Mesenteric fat pad (tissue), 1 donor: ENCODE results near the gene KCND3. TPM values are rescaled to one million over a fixed set of nuclear protein-coding genes. Genes with fewer than 3 reads are reported as not detected.

Experiments
- DNase-seq: peaks from one replicate; pipeline ENCODE4 v3.0.0-alpha.2; 2020; ENCODE audit warnings: low spot score
- total RNA-seq: library from RNA; stranded (reverse); fragmentation: NEBNext Ultra II Directional; extraction: Animal tissue kit (Norgen Biotek cat#: 25700); gene quantifications from one replicate; pipeline ENCODE4 v1.2.1, GENCODE V29; 2021
- donor health status: DM: yes; HTN: yes; CAD: no.

The KCND3 gene
- total RNA-seq, 1 donor from 2014 or later = 18.4 TPM

DNA sequence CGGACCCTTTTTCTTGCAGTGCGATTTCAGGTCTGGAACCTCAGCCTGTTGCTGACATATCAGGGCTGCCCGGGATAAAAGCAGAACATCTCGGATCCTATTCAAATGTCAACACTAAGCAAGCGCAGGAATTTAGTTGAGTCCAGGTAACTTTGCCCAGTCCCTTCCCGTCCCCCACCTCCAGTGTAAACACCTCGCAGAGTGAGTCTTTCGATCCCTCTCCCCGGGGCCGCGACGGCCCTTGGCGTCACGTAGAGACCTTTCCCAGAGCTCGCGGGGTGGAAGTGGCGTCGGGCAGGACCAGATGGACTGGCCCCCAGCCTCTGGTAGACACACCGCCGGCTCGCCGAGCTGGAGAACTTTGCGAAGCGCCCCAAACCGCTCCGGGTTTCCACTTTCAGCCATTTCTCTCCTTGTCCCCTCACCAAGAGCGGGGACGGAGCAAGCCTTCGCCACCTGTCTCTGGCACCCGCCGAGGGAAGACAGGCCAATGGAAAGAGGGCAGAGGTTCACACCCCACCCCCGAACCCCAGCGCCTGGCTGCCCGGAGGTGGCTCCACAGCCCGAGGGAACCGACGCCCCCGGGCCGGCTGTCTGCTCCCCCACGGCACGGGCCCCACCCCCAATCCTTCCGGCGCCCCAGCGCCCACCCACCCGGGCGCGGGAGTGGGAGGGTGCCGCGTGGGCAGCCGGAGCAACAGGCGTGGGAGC, 570 bp downstream of the KCND3 start:
- no peak for DNase-seq

DNA sequence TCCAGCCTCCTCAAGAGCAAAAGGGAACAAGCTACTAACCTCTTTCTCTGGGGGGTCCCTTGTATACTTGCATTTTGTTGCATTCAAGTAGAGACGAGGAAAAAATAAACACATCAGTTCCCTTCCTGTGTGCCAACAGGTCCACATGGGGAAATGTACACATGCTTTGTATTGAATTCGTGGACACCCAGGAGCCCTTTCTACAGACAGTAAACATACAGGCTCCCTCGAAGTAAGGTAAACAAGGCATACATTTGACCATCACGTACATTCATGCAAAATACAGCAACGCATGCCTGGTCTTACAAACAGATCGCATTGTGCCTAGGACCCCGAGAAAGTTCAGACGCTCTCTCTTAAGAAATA, 1.1 kb downstream of the KCND3 start:
- no peak for DNase-seq

DNA sequence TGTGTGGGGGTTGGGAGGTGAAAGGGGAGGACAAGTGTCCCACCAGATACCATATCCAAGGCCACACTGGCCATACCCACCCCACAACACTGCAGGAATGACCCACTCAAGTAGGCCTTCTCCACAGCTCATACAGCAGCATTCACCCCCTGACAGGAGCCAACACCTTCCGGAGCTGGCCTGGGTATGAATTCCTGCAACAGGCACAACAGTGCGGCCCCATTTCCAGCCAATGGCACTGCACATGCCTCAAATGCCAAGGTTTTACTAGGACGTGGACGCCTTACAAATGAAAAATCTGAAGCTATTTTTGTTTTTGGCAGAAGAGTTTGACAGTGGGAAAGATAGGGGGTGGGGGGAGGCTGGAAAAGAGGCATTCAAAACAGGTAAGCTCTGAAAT, 2.0 kb downstream of the KCND3 start:
- no peak for DNase-seq

DNA sequence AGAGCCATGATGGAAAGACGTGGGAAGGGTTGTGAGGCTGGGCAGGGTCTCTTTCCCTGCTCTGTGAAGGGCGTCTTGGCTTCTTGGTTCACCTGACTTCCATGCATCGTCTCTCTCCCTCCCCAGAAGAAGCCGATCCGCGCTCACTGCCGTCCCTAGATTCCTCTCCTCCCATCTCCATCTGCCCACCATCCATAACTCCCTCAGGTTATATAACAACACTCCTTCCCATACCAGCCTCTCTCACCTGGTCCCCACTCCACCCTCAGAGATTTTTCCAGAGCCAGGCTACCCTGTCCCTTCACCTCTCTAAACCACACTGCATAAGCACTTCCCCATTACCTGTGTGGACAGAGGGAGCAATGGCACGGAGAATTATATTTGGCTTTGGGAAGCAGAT, 6.0 kb downstream of the KCND3 start:
- no peak for DNase-seq

DNA sequence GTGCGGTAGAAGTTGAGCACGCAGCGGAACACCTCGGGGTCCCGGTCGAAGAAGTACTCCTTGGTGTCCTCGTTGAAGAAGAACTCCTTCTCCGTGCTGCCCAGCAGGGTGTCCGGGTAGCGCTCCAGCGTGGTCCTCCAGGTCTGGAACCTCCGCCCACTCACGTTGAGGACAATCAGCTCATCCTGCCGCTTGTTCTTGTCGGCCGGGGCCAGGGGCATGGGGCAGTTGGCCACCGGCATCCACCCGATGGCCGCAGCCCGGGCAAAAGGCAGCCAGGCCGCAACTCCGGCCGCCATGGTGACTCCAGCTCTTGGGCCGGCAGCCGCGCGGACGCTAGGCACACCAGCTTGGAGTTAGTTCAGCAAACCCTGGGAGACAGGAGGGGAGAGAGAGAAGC, 7.0 kb downstream of the KCND3 start:
- no peak for DNase-seq

DNA sequence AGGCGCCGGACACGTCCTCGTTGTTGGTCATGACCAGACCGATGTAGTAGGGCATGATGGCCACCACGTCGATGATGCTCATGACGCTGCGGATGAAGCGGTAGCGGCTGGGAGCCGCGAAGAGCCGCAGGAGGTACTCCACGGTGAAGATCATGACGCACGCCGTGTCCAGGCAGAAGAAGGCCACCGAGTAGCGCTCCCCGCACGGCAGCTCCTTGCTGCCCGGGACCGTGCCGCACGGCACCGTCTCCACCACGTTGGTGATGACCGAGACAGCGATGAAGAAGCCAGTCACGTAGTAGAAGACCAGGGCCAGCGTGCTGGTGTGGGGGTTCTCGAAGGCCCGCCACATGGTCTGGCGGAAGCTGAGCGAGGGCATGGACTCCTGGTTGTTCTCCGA, 7.6 kb downstream of the KCND3 start:
- no peak for DNase-seq

DNA sequence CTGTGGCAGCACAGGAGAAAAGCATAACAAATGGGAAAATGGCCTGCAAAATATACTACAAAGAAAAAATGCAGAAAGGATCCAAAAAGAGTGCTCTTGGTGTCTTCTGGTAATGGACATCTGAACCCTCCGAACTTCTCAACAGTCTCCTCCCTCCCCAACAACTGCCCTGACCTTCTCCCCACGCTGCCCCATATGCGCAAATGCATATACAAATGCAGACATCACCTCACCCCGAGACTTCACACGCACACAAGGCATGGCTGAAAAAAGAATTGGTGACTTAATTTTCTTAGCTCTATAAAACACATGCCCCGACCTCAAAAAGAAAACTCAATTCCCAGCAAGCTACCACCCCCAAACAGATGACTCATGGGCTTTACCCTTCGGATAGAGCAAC, 8.4 kb downstream of the KCND3 start:
- DNase-seq = no peak

DNA sequence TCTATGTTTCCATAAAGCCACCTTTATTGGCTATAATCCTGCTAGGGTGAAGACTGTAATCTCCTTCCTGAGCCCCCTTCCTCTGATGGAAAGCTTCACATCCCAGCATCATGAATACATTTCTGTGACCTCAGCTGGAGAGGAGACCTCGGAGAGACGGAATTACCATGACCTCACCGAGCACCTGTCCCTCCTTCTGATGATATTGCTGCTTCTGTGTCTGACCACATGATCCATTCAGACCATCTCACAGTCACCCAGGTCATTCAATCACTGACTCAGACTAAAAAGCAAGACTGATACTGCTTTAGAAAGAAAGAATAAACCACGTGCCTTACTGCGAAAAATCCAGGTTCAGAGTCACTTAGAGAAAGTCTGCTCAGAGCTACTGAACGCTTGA, 8.8 kb downstream of the KCND3 start:
- no peak for DNase-seq

DNA sequence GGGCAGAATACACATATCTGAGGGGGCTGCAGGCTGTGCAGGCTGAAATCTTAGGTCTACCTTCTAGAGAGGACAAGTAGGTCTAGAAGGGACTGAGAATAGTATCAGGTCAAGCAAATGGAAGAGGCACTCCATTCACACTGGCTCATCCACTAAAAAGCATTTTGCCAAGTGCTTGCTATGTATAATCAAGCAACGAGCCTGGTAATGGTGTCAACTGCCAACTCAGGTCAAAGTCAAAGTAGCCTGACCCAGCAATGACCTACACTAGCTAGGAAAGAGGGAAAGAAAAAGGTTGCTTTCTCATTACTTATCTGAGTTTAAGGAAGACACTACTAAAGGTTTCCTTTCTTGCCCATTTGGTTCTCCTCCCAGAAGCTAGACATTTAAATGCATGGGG, 10.8 kb downstream of the KCND3 start:
- no peak for DNase-seq

DNA sequence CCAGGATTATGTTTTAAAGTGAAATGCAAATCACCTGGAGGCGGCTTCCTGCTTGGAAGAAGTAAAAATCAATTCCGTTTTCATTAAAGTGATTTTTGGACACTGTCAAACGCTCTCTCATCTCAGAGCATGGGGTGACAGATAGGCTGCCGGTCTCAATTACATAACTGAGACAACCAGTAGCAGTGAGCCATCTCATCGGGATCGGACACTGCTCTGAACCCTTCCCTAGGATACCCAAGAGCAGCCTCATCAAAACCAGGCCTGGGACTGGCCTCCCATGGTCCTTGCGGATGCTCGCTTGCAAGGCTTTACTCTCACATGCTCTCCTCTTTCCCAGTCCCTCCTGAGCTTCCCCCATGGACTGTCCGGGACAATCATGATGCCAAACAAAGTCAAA, 12.1 kb downstream of the KCND3 start:
- no peak for DNase-seq

DNA sequence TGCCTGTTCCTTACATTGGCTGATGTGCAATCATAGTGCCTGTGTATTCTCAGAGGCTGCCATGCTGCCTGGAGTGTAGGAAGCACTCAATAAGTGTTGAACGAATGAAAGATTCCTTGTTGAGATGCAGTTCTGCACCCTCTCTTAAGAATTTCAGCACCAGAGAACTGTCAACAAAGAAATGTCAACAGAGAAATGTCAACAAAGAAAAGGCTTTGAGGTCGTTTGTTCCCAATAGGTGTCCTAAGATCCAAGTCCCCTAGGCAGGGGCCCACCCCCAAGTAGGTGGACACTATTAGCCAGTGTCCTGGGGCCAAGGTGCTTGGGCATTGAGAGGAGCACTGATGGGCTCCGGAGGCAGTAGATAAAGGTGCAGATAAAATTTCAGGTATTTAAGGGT, 12.6 kb downstream of the KCND3 start:
- DNase-seq = no peak

DNA sequence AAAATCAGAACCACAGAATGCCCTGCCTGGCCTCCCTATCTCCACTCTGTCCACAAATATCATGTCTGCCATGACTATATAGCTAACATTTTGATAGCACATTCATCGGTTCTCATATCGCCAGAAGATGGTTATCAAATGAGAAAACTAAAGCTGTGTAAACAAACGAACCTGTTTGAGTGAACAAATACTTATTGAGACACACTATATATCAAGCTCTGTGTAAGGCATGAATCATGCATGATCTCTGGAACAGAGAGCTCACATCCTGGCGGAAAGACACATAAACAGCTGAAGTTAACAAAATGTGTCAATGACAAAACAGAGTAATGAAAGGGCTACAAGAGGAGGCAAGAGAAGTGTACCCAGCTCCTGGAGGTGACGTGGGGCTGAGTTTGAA, 13.1 kb downstream of the KCND3 start:
- DNase-seq = no peak

DNA sequence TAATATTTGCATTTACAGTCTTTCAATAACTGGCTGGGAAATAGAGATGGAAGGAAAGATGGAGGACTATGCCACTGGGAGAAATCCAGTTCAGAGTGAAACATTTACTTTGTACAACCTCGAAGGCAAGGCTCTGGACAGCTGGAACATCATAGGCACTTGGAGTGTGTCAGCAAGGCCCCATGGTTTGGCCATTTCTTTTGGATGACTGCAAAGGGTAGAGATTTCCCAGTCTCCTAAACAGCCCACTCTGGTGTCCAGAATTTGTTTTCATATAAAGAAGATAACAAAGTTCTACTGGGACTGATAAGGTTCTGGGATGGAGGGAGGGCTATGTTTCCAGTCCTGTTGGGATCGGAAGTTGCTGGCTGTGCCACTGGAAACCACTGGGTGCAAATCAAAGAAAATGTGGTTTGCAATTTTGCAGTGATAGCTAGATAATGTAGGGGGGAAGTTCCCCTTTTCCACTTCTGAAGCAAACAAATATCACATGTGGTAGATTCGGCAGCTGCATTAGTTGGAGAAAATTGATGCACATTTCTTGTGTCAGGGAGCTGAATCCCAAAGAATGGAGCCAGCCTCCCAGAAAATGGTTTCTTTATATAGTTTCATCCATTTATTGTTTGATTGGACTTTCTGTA, 16.2 kb downstream of the KCND3 start:
- DNase-seq = peak; percentile 16

DNA sequence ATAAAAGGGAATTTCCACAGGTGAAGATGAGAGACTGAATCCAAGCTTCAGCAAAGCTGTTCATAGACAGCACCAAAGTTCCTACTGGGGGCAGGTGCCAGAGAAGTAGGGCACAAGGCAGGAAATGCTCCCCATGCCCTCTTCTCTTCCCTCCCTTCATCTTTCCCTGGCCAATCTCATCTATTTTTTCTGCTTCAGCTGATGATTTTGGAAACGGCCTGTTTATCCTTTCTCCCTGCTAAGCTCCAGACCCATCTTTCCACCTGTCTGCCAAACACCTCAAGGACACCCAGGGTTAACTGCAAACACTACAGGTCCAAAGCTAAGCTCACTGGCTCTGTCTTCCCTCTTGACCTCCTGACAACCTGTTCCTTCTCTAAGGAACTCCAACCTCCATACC, 18.1 kb downstream of the KCND3 start:
- DNase-seq = no peak

DNA sequence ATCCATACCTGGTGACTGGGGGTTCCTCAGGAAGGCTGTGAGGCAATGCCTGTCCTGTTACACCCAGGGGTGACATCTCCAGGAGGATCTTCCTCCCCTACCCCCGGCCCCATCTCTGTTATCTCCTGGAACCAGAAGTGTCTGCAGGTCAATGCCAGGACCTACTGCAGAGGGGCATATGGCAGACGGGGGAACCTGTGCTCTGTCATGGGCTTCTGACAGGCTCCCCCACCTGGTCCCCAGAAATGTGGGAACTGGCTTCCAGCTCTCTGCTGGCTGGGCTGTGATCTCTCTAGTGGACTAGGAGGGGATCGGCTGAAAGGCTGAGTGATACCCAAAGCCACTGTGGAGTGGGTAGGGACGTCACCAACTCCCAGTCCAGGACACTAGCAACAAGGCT, 21.0 kb downstream of the KCND3 start:
- no peak for DNase-seq

DNA sequence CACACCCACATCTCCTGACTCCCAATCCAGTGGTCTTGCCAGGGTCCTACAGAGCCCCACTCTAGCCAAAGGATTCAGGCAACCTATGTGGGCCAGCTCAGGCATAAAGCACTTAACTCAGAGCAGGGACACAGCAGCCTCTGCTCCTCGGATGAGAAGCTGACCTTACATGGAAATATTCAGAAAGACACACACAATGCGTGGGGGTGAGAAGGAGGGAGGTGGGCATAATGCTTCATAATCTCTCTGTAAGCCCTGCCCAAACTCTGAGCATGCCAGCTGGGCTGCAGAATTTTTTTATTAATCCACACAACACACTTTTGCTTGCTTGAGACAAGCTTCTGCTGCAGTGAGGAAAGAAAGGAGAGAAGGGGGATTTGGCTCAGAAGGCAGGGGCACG, 21.6 kb downstream of the KCND3 start:
- no peak for DNase-seq

DNA sequence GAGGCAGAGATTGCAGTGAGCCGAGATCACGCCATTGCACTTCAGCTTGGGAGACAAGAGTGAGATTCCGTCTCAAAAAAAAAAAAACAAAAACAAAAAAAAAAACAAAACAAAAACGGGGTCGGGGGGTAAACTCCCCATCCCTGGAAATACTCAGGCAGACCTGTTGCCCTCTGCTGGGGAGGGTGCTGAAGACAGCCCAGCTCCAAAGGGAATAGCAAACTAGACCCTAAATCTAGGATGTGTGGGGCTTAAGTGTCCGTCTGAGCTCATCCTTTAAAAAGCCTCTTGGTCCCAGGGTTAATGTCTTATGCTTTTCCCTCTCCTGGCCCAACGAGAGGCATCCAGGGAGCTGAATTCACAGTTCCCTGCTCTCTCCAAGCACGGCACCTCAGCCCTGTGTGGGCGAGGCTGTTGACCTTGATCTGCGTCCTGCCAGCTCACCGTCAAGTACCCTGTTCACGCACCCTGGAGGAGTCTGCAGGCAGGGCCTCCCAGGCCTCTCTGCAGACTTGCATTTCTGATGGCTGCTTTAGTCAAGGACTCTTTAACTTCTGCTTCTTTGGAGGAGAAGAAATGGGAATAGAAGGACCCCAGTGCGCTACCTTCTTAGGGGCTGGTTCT, 22.3 kb downstream of the KCND3 start:
- no peak for DNase-seq

DNA sequence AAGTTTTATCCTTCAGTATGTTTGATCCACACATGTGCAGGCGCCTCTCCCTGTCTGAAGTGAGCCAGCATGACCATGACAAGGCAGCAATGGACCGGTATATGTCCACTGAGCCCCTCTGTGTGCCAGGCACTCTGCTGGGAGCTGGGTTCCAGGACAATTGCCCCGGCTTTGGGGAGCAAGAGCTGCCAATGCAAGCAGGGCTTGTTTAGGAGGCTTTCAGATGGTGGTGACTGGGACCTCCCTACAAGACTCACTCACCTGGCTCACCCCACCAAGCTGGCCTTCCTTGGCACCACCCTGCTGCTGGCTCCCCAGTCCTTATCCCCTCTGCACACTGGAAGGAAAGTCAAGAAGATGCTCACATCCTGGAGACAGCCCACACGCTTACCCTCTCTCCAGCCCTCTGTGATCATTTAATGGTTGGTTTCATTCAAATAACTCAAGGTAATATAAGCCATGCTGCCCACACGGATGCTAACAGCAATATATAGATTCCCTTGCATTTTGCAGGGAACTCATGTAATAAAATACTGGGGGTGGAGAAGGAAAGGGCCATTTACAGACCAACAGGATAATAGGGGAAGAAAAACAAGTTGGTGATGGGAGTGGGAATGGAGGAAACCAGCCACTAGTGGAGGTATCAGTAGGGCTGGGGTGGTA, 23.6 kb downstream of the KCND3 start:
- no peak for DNase-seq

DNA sequence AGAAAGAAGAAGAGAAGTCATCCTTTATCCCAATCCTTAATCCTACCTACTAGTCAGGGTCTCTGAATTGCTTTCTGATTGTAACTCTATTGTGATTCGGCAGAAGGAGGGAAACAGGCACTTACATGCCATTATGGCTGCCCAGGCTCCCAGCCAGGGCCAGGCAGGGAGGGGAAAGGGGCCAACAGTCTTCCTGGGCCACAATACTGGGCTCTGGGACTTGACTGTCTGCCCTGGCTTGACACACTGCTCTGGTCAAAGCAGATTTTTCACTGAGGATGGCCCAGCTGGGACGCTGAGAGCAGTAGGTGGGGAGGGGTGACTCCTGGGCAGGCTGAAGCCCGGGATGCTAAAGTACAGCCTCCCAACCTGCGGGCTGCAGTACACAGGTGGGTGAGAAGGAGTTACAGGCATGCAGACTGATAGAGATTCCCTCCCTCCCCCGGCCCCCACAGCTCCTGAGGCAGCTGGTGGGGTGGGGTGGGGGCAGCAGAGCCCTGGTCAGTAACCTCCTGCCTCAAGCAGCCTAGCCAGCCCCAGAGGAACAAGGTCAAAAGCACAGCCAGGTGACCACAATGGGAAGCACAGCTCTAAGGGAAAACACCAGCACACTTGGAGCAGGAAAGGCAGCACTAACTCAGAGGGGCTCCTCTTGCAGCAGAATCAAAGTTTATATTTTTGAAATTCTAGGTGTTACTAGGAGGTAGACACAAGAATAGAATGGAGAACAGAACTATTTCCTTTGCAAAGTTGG, 25.3 kb downstream of the KCND3 start:
- DNase-seq = no peak

DNA sequence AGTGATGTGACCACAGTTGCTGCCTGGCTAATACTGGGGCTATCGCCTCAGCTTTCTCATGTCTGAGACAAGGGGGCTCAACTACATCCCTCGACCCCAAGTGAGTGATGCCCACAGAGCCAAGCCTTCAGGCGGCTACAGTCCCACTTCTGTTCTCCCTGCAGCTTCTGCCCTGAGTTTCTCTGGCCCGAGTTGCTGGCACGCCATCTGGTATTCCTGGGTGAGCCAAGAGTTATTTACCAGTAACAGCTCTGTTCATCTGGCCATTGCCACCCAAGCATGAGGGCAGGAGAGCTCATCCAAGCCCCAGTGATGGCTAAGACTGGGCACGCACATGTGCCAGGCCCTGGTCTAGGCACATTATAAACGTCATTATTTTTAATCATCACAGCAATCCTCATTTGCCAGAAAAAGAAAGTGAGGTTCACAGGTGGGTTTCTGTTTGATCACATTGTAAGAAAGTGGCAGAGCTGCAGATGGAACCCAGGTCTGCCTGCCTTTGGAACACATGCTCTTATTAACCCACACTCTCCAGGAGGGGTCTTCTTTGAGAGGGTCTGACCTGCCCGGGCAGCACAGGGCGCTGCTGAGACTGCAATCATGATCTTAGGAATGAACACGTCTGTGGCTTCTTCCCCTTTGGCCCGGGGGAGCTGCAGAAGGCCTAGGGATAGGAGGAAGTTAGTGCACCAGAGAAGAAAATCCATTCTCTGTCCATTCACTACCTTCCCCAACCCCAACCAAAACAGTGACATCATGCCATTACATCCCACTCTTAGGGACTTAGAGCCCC, 27.5 kb downstream of the KCND3 start:
- no peak for DNase-seq

DNA sequence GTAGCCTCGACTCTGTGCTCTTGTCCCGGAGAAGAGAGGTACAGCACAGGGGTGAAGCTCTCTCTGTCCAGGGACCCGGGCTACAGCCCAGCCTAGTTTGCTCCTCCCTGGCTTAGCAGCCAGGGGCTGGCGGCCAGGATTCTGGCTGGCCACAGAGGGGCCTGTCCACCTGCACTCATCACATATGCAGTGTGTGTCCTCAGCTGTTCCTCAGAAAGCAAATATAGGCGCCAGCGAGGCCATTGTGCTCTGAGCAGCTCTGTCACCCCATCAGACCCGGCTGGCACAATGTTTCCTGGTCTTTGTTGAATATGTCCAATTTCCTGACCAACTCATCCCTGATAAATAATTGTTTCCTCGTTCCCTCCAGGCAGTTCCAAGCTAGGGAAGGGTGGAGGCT, 28.5 kb downstream of the KCND3 start:
- no peak for DNase-seq
